ENCODE measurements around the gene CUX1.

- no peak for TF ChIP-seq CTCF (IDR thresholded peaks at IDR 0.05)
- TF ChIP-seq POLR2A (IDR thresholded peaks at IDR 0.05), result no peak
- no peak for TF ChIP-seq POLR2AphosphoS5 (IDR thresholded peaks at IDR 0.05)
Observed at GRCh38 chr7:102268635-102269034, 451.2 kb downstream of the CUX1 start.

Measured in suprapubic skin (tissue), 4 donors.